GM15510 (cell line): Measurements from ENCODE around the gene COL8A1.

Experiments used
- POLR2A ChIP-seq: IDR thresholded peaks from 3 replicates; pipeline ENCODE4 v1.6.1; 2011; ENCODE audit warnings: borderline replicate concordance; ENCODE audit not compliant: insufficient read length; ENCODE audit errors: extremely low read depth

COL8A1 gene

DNA sequence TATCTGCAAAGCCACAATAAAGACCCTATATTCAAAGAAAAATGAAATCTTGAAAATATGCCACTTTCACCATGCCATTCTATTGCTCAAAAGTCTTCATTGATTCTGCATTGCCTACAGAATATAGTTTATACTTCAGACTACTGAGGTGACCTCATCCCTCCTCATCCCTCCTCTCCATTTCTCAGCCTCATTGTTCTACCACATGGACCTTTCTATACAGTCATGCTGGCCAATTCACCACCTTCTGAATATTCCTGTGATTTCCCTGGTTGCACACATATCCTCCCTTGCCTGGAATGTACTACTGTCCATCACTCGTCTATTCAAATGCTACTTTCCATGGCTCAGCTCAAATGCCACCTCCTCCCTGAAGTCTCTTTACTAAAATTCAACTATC lies 3.5 kb upstream of the COL8A1 start:
- no peak for TF ChIP-seq POLR2A

DNA sequence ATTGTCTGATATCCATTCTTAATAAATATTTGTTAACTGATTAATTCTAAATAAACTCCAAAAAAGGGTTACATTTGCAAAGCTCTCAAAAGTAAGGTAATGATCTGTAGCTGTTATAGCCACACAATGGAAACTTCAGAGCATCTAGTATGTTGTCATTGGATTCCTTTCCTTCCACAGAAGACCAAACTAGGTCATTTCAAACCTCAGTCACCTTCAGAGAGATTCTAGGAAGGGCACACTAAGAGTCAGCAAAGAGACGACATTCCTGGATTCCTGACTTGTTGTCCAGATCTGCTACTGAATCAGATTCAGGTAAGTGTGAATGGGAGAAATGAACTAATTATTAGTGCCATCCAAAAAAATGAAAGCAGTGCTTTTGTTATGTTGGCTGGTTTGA lies 3.0 kb upstream of the COL8A1 start:
- no peak for TF ChIP-seq POLR2A

DNA sequence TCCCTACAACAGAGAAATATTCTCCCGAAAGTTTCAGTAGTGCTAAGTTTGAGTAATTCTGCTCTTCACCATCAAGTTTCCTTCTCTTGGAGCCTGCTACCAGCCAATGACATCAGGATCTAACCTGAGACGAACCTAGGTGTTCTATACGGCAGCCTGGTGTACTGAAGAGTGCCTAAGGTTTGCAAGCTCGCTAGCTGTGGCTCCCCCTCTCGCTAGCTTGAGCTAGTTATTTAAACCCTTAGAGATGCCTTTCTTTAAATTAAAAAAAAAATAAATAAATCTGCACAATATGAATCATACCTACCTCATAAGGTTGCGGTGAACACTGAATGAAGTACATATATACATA lies 1.4 kb upstream of the COL8A1 start:
- TF ChIP-seq POLR2A = no peak

DNA sequence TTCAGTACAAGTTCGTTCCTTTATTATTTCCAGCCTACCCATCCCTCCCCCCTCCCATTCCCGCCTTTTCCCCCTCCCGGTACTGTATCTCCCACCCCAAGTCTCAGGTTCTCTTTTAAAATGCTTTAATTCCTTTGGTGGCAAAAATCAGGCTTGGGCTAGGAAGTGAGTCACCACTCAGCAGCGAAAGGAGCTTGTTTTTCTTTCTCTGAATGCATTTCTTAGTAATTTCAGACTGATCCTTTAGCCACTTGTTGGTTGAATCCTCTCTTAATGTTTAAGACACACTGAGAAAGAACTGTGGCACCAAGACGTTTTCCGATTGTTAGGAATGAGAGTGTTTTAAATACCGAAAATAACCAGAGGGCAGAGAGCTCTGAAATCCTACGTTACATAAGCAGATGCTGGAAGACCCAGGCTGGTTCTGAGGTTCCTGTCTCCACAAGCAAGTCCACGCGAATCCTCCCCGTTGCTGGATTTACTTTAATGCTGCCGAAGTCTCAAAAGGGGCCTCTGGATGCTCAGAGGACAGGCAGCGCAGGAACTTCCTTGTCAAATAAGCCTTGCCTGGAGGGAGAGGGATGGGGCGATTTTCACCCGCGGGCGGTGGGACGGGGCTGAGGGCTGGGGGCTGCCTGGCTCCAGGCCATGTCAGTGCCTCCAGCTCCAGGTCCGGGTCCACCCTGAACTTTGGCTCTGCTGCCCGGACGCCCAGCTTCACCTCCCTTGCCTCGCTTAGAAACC lies 854 bp upstream of the COL8A1 start:
- TF ChIP-seq POLR2A = no peak

DNA sequence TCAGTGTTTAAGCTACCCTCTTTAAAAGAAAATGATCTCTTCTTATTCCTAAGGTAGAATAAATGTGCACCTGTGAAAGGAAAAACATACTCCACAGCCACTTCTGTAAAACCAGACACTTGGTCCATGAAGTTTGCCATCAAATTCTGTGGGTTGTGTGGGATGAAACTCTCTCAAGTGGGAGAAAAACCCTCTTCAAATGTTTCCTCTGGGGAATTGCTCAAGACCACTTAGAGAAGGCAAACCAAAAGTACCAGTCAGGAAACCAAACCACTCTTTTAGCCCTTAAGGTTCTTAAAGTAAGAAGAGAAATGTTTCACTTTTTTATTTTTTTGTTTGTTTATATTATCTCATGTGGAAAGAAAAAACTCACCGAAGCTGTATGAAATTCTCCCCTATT lies 1.2 kb downstream of the COL8A1 start:
- TF ChIP-seq POLR2A = no peak

DNA sequence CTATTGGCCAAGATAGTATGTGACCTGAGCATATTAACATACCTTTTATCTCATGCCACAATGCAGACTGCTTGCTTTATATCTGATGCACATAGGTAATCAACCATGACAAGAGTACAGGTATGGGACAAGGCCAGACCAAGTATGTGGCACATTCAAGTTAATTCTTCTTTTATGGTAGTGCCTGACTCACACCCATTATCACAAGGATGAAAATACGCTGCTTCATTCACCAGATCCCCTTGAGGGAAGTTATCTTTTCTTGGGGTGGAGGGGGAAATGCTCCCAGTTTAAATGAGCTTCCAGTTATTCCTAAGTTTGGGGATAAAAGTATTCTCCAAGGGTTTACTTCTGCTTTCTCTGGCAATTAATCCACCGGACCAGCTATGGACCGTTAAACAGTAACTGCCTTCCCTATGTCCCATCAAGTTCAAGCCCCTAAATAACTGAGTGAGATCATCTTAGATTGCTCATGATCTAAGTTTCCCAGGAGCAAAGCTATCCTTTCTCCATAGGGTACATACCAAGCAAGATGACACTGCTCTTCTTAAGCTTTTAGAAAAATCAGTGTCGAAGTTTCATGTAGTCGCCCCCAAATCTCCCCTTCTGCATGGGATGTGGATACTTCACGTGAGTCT lies 1.9 kb downstream of the COL8A1 start:
- no peak for TF ChIP-seq POLR2A

DNA sequence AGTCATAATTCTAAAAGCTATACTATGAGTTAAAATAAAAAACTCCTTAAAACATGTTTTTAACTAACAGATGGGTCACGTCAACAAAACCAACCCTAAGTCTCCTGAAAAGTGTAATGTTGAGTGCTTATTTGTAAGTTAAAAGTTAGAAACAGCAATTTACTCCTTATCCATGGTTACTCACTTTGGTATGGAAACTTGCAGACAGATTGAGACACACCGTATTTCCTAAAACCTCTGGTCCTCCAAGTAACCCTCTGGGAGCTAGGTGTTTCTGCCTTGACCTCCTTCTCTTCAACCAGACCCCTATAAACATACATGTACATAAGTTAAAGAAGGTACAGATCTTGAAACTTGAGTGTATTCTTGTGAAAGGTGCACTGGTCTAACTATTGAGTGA lies 3.1 kb downstream of the COL8A1 start:
- TF ChIP-seq POLR2A = no peak

DNA sequence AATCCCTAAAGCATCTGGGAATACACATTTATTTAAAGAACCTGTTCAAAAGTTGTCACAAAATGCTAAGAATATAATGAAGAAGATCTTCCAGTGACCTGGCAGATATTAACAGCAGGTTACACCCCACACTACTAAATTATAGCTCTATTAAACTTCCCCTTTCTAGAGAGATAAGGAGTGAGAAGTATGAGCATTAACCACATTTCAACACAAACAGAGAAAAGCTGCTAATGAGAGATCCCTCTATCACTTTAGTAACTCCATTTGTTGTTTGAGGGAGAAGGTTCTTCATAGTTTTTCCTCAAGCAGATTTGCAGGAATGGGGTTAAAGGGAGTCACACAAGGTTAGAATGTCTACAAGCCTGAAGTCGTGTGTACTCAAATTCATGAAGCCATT lies 3.6 kb downstream of the COL8A1 start:
- no peak for TF ChIP-seq POLR2A

DNA sequence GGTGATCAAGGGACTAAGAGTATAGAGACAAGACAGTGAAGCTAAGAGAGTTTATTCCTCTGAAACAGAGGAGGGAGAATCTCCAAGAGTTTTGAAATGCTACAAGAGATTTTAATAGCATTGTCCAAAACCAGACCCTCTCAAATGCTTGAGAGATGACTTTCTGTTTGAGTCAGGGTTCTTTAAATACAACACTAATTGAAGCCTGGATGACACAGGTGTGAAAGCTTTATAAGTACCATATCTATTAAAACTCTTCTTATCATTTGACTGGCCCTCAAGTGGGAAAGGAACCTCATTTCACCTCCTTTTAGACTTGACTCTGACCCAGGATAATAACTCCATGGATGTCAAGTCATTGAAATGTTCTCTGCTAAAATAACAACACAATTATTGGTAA lies 5.6 kb downstream of the COL8A1 start:
- no peak for TF ChIP-seq POLR2A

DNA sequence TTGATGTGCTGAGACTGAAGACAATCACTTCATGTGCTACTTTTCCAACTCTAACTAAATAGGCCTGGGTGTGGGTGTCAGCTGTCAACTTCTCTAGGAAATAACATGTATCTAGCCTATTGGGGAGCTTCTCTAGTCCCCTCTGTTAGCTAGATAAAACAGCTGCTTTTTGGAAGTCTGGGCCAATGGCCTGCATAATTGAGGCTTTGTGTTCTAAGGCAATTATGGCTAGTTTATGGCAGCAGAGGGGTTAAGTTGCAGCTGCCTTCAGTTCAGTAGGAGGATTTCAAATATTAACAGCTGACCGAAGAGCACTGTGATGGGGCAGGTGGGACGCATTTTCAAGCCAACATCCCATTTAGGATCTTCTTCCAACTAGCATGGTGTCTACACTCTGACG lies 6.4 kb downstream of the COL8A1 start:
- TF ChIP-seq POLR2A = no peak

DNA sequence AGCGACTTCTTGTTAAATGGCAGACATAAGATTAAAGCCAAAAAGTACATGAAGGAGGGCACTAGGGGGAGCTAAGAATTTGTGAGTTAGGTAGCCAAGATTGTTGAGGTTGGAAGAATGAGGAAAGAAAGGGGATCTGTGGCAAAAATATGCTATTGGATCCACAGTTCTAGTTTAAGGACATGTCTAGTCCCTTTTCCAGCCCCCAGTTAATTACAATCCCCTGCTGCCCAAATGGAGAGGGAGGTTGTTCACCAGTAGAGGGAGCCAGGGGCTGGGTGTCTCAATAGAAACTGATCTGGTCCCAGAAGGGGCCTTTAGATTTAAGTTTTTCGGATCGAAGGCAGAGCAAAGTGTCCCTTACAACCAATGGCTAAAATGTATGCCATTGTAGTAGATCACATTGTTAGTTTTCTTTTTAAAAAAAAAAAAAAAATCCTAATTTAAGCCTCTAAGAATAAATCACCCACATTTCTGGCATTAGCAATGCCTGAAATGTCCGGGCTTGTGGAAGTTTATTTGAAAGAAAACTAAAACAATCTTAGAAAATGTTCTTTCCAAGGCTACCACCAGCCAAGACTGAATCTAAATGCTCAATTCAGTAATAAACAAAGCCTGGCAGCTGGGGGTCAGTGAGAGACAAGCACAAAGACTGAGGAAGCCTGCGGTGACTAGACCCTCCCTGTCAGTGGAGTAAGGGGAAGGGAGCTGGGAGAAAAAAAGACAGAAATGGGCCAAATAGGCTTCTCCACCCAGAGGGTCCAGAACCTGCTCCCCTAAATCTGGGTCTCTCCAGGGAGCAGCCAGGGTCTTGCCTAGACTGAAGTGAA lies 7.1 kb downstream of the COL8A1 start:
- no peak for TF ChIP-seq POLR2A

DNA sequence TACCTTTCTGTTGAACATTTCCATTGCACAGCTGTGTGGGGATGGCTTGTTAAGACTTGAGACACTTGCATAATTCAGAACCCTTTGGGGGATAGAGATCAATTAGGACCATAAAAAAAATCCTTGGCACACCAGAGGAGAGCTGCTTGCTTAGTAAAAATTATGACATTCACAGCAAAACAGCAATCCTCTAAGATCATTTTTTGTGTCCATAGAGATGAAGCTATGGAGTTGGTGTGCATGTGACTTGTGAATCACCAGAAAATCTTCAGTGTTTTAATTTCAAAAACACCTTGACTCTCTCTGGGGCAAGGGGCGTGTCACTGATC lies 7.7 kb downstream of the COL8A1 start:
- TF ChIP-seq POLR2A = no peak

DNA sequence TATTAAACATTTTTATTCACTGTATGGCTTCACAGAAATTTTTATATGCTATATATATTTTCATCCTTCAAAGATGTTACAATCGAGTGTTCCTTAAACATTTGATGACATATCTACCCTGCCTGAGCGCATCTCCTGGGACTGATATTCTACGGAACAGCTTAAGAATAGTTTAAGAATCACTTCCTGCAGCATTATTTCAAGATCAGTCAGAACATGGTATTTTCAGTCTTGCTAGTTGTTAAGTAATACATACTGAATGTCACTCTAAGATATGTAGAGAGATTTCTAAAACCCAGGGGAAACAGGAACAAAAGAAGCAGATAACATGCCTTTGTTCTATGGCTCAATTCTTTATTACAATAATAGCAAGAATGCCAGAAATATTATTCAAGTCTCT lies 8.7 kb downstream of the COL8A1 start:
- no peak for TF ChIP-seq POLR2A

DNA sequence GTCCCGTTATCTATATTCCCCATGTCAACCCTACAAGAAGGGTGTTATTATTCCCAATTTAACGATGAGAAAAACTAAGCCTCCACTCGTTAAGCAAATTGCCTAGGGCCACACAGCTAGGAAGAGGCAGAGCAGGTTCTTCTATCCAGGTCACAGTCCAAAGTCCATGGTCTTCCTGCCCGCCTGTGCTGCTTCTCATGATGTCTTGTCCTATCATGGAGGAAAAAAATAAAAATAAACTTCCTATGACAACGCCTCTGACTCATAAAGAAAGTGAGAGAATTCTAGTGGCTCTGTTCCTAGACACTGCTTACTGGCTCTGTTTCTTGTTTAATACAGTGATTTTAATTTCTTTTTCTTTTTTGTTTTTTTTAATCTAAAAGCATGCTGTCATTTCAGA lies 9.7 kb downstream of the COL8A1 start:
- no peak for TF ChIP-seq POLR2A

DNA sequence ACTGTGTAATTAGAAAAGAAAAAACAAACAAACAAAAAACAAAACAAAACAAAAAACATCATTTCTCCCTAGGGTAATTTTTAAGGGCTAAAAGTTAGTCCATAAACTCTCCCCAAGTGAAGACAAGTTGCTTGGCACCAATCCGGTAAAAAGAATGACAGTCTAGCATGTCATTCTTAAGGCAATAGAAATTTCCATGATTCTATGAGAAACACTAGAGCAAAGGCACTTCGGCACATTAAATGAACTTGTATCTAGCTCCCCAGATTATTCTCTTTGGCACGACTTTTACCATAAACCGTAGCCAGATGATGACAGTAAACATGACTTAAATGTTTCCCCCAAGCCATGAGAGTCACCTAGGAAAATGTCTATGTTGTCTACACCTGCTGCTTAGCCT lies 10.1 kb downstream of the COL8A1 start:
- no peak for TF ChIP-seq POLR2A

DNA sequence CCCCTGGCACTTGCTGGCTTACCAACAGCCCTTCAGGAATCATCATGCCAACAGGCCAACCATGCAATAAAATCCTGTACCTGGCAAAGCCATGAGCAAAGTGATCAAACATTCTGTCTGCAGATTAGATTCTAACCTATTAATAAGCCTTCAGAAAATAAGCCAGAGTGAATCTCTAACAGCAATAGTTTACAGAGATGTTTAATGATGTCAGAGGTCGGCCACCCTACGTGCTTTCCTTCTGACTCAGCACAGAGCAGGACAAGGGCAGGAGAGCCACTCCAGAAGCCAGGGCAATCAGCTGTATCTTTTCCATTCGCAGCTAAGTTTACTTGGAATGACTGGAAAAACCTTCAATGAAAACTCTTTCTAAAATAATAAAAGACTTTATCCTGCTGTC lies 13.1 kb downstream of the COL8A1 start:
- no peak for TF ChIP-seq POLR2A
